GM12878 (cell line): Measurements from ENCODE around the gene SERPINH1. TPM values are rescaled to one million over a fixed set of nuclear protein-coding genes. Genes with fewer than 3 reads are reported as not detected.
A peak's percentile ranks its signal among the peaks of the same experiment; 100 is the strongest.

Experiments used
- ATAC-seq: fragments of 200-7000 bp; cut with Tn5 transposase; 3 replicates; pipeline ENCODE4 v1.9.1; 2020; ENCODE audit warnings: mild to moderate bottlenecking, moderate library complexity
- BruUV-seq: library from RNA; stranded (reverse); fragments of 400-500 nt; replicated peaks from 2 replicates; lab custom pipeline; 2021; lab: Mats Ljungman, UMichigan
- CTCF ChIA-PET: fragments of 300-600 bp; sonication (Branson Sonifier 250); formaldehyde crosslinking; extraction: SDS; loops from one replicate; lab custom pipeline; 2021; ENCODE audit warnings: inconsistent platforms; lab: Yijun Ruan, JAX
- POLR2A ChIA-PET: fragments of 350-600 bp; formaldehyde crosslinking; extraction: SDS; loops from one replicate; lab custom pipeline; 2021; ENCODE audit warnings: inconsistent platforms; lab: Charles Lee
- RAD21 ChIA-PET: fragments of 300-600 bp; sonication (Branson Sonifier 250); formaldehyde crosslinking; loops from one replicate; lab custom pipeline; 2023; ENCODE audit warnings: antibody characterized with exemption; ENCODE audit not compliant: unreplicated experiment; lab: Charles Lee
- SMC1A ChIA-PET: fragments of 300-600 bp; sonication (Branson Sonifier 250); formaldehyde crosslinking; loops from one replicate; lab custom pipeline; 2023; ENCODE audit not compliant: unreplicated experiment, uncharacterized antibody; lab: Charles Lee
- DNase-seq: peaks from one replicate; pipeline ENCODE4 v3.0.0-alpha.2; 2011; ENCODE audit warnings: low read depth, low spot score
- FAIRE-seq: peaks from 3 replicates; lab custom pipeline; 2011; peaks lifted over from hg19 to GRCh38; lab: Jason Lieb, UNC
- H2AFZ ChIP-seq: 2 replicates; pipeline ENCODE4 v1.6.0; 2011; ENCODE audit warnings: low read depth, low read length, control low read depth; ENCODE audit not compliant: control insufficient read depth
- H3K27ac ChIP-seq: 2 replicates; pipeline ENCODE4 v1.5.1; 2011; ENCODE audit warnings: control low read depth; ENCODE audit not compliant: control insufficient read depth, insufficient read depth
- H3K27me3 ChIP-seq, 2 experiments: replicated peaks in 1 of 2; 2 replicates each; pipeline versions ENCODE4 v1.6.0 to v1.6.1; 2011; ENCODE audit warnings: low read length in 1 of 2; ENCODE audit not compliant: control insufficient read depth in 2 of 2, insufficient read depth in 2 of 2
- H3K36me3 ChIP-seq, 2 experiments: 2 replicates each; pipeline ENCODE4 v1.5.1; 2011; ENCODE audit warnings: low read length in 1 of 2; ENCODE audit not compliant: control insufficient read depth in 2 of 2, insufficient read depth in 2 of 2
- H3K4me1 ChIP-seq: 2 replicates; pipeline ENCODE4 v1.6.1; 2011; ENCODE audit warnings: mild to moderate bottlenecking, low read length, moderate library complexity, mixed read lengths; ENCODE audit not compliant: control insufficient read depth, insufficient read depth
- H3K4me2 ChIP-seq: 2 replicates; pipeline ENCODE4 v1.6.0; 2011; ENCODE audit warnings: control low read depth; ENCODE audit not compliant: control insufficient read depth, insufficient read depth
- H3K4me3 ChIP-seq: fragments of 200-600 bp; sonication (generic); 2 replicates; pipeline ENCODE4 v1.5.1; 2016
- H3K79me2 ChIP-seq: 2 replicates; pipeline ENCODE4 v1.6.0; 2011; ENCODE audit warnings: low read length; ENCODE audit not compliant: control insufficient read depth, insufficient read depth
- H3K9ac ChIP-seq: 2 replicates; pipeline ENCODE4 v1.8.0; 2011; ENCODE audit warnings: low read length, control low read depth, mixed read lengths; ENCODE audit not compliant: control insufficient read depth, insufficient read depth
- H3K9me3 ChIP-seq: replicated peaks from 3 replicates; pipeline ENCODE4 v1.5.1; 2011; ENCODE audit warnings: mild to moderate bottlenecking, low read length; ENCODE audit not compliant: control insufficient read depth, insufficient read depth
- H4K20me1 ChIP-seq: 2 replicates; pipeline ENCODE4 v1.6.0; 2011; ENCODE audit not compliant: control insufficient read depth, insufficient read depth
- CHD4 ChIP-seq: fragments of 200-600 bp; sonication (generic); IDR thresholded peaks from 2 replicates; pipeline ENCODE4 v1.6.1; 2016; ENCODE audit warnings: mild to moderate bottlenecking
- RELB ChIP-seq: fragments of 450-650 bp; IDR thresholded peaks from 2 replicates; pipeline ENCODE4 v1.6.1; 2017; ENCODE audit warnings: low read depth, mild to moderate bottlenecking, moderate library complexity
- SIN3A ChIP-seq: IDR thresholded peaks from 2 replicates; pipeline ENCODE4 v1.6.1; 2012; ENCODE audit warnings: low read depth, low read length, improper control_type of control experiment
- STAT3 ChIP-seq: IDR thresholded peaks from 2 replicates; pipeline ENCODE4 v1.6.1; 2011; ENCODE audit warnings: low read depth, low read length, improper control_type of control experiment
- ZBTB11 ChIP-seq: fragments of 450-650 bp; formaldehyde crosslinking; IDR thresholded peaks from 2 replicates; pipeline ENCODE4 v1.5.0; 2022; ENCODE audit warnings: mild to moderate bottlenecking, missing genetic modification characterization
- WGBS: methylation state at CpG from one replicate; pipeline ENCODE4 v1.1.6; 2016; ENCODE audit warnings: low lambda C conversion rate; ENCODE audit not compliant: insufficient replicate concordance, insufficient coverage; ENCODE audit errors: missing lambda C conversion rate; 5-methylcytosine and 5-hydroxymethylcytosine counted together
- in situ Hi-C: fragments of 300-500 bp; cut with MboI; formaldehyde crosslinking; loops from 9 replicates; pipeline ENCODE4 v1.14.3; 2018; ENCODE audit warnings: mixed read lengths
- intact Hi-C: fragments of 100-400 bp; cut with micrococcal nuclease; formaldehyde crosslinking; loops from one replicate; pipeline ENCODE4 v1.14.2; 2022; ENCODE audit not compliant: unreplicated experiment
- polyA plus RNA-seq, 11 experiments: library from polyadenylated mRNA; depleted of rRNA in 4 of 11; unstranded in 6 of 11; stranded (reverse) in 5 of 11; fragments of >200 nt; fragmentation: Nextera tagmentation in 4 of 11; fragmentation: Illumina TruSeq in 1 of 11; extraction: Ambion mirVana in 4 of 11; extraction: Trizol in 1 of 11; gene quantifications; 1 replicate in 1 of 11; 2 replicates in 10 of 11; pipeline versions ENCODE4 v1.2.1 to v1.2.3, GENCODE V29; 2011 to 2016; ENCODE audit warnings: inconsistent platforms in 2 of 11, missing spikeins in 2 of 11, low read depth in 1 of 11
- total RNA-seq, 4 experiments: library from RNA; depleted of rRNA in 3 of 4; stranded (reverse); fragments of >200 nt in 3 of 4; fragmentation: Illumina TruSeq in 1 of 4; extraction: Trizol in 1 of 4; gene quantifications; 2 replicates each; pipeline versions ENCODE4 v1.2.1 to v1.2.3, GENCODE V29; 2013 to 2021
- TF ChIP-seq, protein P1 (sequence below): IDR thresholded peaks from 2 replicates; pipeline ENCODE4 v1.6.1; 2012; ENCODE audit warnings: improper control_type of control experiment, low read depth, low read length; ENCODE audit not compliant: insufficient replicate concordance

SERPINH1 gene
- total and polyA plus RNA-seq, 10 of the 15 experiments (the other 5 are each of a cell fraction or from before 2014, with no cell fraction given), result 0.34 to 19.8 (median 13.7) TPM

GRCh38 chr11:75518204-75518549 lies 43.9 kb upstream of the SERPINH1 start:
- no peak for DNase-seq
- Histone ChIP-seq H4K20me1 (no peaks in the 10 kb centered on the region), H2AFZ (no peak overlapping the region), H3K9ac (no peak overlapping the region), H3K4me2 (no peak overlapping the region), H3K36me3 (no peaks in the 10 kb centered on the region), H3K27me3 (no peaks in the 10 kb centered on the region; a peak in 1 of 4 replicates), H3K27ac (no peak overlapping the region), H3K4me1 (peaks cover 27% of the 10 kb centered on the region), H3K79me2 (no peaks in the 10 kb centered on the region), H3K9me3 (no peaks in the 10 kb centered on the region), H3K4me3 (no peak overlapping the region)
- SMC1A ChIA-PET, result interaction anchor here (1.2 to 2.9 kb wide), 3 partner anchors 14 to 48 kb away, joined by 3 to 14 read pairs (median 8); no protein-coding TSS in a partner anchor
- CTCF ChIA-PET, result interaction anchor here (0.8 to 9.2 kb wide), 5 partner anchors 8 to 74 kb away, joined by 3 to 81 read pairs (median 5); partner anchors contain the start of gene GDPD5
- intact Hi-C loops, result no loop called here
- peak; percentile 23; the same call in 2 of the 3 replicates for ATAC-seq
- no peak for FAIRE-seq
- no TSS peak for BruUV-seq
- POLR2A ChIA-PET, result interaction anchor here (2.1 kb wide), 1 partner anchor 10 kb away, joined by 7 read pairs; no protein-coding TSS in a partner anchor
- in situ Hi-C loops, result no loop called here
- RAD21 ChIA-PET, result interaction anchor here (1.8 kb wide), 1 partner anchor 13 kb away, joined by 7 read pairs; no protein-coding TSS in a partner anchor
- TF ChIP-seq SIN3A (no peak), ZBTB11 (CRISPR knock-in tag) (no peak), RELB (no peak), CHD4 (no peak), STAT3 (no peak)
- TF ChIP-seq, protein P1, sequence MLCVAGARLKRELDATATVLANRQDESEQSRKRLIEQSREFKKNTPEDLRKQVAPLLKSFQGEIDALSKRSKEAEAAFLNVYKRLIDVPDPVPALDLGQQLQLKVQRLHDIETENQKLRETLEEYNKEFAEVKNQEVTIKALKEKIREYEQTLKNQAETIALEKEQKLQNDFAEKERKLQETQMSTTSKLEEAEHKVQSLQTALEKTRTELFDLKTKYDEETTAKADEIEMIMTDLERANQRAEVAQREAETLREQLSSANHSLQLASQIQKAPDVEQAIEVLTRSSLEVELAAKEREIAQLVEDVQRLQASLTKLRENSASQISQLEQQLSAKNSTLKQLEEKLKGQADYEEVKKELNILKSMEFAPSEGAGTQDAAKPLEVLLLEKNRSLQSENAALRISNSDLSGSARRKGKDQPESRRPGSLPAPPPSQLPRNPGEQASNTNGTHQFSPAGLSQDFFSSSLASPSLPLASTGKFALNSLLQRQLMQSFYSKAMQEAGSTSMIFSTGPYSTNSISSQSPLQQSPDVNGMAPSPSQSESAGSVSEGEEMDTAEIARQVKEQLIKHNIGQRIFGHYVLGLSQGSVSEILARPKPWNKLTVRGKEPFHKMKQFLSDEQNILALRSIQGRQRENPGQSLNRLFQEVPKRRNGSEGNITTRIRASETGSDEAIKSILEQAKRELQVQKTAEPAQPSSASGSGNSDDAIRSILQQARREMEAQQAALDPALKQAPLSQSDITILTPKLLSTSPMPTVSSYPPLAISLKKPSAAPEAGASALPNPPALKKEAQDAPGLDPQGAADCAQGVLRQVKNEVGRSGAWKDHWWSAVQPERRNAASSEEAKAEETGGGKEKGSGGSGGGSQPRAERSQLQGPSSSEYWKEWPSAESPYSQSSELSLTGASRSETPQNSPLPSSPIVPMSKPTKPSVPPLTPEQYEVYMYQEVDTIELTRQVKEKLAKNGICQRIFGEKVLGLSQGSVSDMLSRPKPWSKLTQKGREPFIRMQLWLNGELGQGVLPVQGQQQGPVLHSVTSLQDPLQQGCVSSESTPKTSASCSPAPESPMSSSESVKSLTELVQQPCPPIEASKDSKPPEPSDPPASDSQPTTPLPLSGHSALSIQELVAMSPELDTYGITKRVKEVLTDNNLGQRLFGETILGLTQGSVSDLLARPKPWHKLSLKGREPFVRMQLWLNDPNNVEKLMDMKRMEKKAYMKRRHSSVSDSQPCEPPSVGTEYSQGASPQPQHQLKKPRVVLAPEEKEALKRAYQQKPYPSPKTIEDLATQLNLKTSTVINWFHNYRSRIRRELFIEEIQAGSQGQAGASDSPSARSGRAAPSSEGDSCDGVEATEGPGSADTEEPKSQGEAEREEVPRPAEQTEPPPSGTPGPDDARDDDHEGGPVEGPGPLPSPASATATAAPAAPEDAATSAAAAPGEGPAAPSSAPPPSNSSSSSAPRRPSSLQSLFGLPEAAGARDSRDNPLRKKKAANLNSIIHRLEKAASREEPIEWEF, result no peak
- 76% methylated on average over 3 of the region's 3 CpGs for WGBS
